ENCODE data around the gene CCDC177. TPM values are rescaled to one million over a fixed set of nuclear protein-coding genes. Genes with fewer than 3 reads are reported as not detected.

CCDC177 gene
- polyA plus RNA-seq, 1 donor (not counting 4 experiments of a cell fraction or from before 2014, with no cell fraction given), result not detected

DNA sequence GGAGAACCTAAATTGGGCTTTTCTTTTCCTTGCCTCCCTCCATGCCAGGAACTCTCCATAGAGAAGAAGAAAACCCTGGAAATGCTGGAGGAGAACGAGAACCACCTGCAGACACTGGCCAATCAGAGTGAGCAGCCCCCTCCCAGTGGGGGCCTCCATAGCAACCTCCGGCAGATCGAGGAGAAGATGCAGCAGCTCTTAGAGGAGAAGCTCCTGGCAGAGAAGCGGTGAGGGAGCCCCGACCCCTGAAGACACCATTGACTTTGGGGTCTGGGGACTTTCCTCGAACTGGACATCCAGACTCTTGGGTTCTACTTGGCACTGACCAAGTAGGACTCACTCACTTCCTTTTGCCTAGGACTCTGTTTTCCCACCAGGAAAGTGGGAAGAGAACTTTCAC is 48.8 kb downstream of the CCDC177 start:
- FAIRE-seq, result no peak
- Histone ChIP-seq H3K9ac (ENCODE audit: control insufficient read depth, extremely low read depth, insufficient read depth, low read length) (no peak overlapping the region), H3K4me3 (ENCODE audit: control insufficient read depth in 2 of 3, extremely low read depth in 1 of 3, insufficient read depth in 2 of 3, low read depth in 1 of 3, low read length in 3 of 3) (no peak overlapping the region), H3K36me3 (ENCODE audit: control insufficient read depth in 2 of 2, extremely low read depth in 1 of 2, insufficient read depth in 2 of 2, low read length in 2 of 2) (no peaks in the 10 kb centered on the region), H3K4me1 (ENCODE audit: control insufficient read depth, extremely low read depth, insufficient read depth, low read length) (no peaks in the 10 kb centered on the region), H3K27ac (ENCODE audit: control insufficient read depth, insufficient read depth, low read length) (no peak overlapping the region), H3K27me3 (ENCODE audit: control insufficient read depth, extremely low read depth, insufficient read depth, low read length) (peaks cover 11% of the 10 kb centered on the region), H3K9me3 (ENCODE audit: control insufficient read depth, low read depth, low read length) (no peaks in the 10 kb centered on the region), H4K20me1 (ENCODE audit: control insufficient read depth, extremely low read depth, insufficient read depth, low read length) (no peaks in the 10 kb centered on the region), H3K79me2 (ENCODE audit: control insufficient read depth, insufficient read depth, low read length) (no peaks in the 10 kb centered on the region), H2AFZ (ENCODE audit: control insufficient read depth, low read length) (no peak overlapping the region), H3K9me1 (ENCODE audit: control insufficient read depth, extremely low read depth, insufficient read depth, low read length) (no peaks in the 10 kb centered on the region), H3K4me2 (ENCODE audit: control insufficient read depth, extremely low read depth, insufficient read depth, low read depth, low read length) (no peak overlapping the region)
- no peak for DNase-seq (ENCODE audit: low read depth, low spot score)
- dilution Hi-C loops (cut with MboI; ENCODE audit: extremely low pct_ligation_motif_present, low sequenced_read_pairs), result no loop called here
- TF ChIP-seq, protein P1, sequence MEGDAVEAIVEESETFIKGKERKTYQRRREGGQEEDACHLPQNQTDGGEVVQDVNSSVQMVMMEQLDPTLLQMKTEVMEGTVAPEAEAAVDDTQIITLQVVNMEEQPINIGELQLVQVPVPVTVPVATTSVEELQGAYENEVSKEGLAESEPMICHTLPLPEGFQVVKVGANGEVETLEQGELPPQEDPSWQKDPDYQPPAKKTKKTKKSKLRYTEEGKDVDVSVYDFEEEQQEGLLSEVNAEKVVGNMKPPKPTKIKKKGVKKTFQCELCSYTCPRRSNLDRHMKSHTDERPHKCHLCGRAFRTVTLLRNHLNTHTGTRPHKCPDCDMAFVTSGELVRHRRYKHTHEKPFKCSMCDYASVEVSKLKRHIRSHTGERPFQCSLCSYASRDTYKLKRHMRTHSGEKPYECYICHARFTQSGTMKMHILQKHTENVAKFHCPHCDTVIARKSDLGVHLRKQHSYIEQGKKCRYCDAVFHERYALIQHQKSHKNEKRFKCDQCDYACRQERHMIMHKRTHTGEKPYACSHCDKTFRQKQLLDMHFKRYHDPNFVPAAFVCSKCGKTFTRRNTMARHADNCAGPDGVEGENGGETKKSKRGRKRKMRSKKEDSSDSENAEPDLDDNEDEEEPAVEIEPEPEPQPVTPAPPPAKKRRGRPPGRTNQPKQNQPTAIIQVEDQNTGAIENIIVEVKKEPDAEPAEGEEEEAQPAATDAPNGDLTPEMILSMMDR (optimal IDR thresholded peaks at IDR 0.05 in 1 of 3, IDR thresholded peaks at IDR 0.05 in 1 of 3, conservative IDR thresholded peaks at IDR 0.05 in 1 of 3; ENCODE audit: extremely low read depth in 1 of 3, insufficient read depth in 2 of 3, low read length in 3 of 3), result no peak
- TF ChIP-seq EZH2 (IDR thresholded peaks at IDR 0.05; ENCODE audit: low read length), result no peak

DNA sequence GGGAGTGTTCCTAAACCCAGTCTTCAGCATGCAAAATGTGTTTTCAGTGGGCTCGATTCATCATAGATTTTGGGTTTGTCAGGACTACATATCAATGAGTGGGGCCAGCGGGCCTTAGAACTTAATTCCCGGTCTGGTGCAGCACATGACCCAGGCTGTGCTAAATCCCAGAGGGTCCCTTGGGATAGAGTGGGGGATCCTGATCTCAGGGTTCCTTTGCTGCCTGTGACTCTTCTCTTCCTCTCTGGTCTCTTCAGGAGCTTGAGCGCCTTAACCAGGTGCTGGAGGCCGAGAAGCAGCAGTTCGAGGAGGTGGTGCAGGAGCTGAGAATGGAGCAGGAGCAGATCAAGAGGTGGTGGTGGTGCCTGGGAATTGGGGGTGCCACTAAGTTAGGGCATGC is 52.6 kb downstream of the CCDC177 start:
- H3K9me1 ChIP-seq (ENCODE audit: control insufficient read depth, extremely low read depth, insufficient read depth, low read length), result no peaks in the 10 kb centered on the region
- H3K9ac ChIP-seq (ENCODE audit: control insufficient read depth, extremely low read depth, insufficient read depth, low read length), result no peak overlapping the region
- no peaks in the 10 kb centered on the region for H3K36me3 ChIP-seq (ENCODE audit: control insufficient read depth in 2 of 2, extremely low read depth in 1 of 2, insufficient read depth in 2 of 2, low read length in 2 of 2)
- no peak overlapping the region for H2AFZ ChIP-seq (ENCODE audit: control insufficient read depth, low read length)
- H3K4me1 ChIP-seq (ENCODE audit: control insufficient read depth, extremely low read depth, insufficient read depth, low read length), result no peaks in the 10 kb centered on the region
- H3K27me3 ChIP-seq (ENCODE audit: control insufficient read depth, extremely low read depth, insufficient read depth, low read length), result peaks cover 11% of the 10 kb centered on the region
- H3K4me3 ChIP-seq (ENCODE audit: control insufficient read depth in 2 of 3, extremely low read depth in 1 of 3, insufficient read depth in 2 of 3, low read depth in 1 of 3, low read length in 3 of 3), result no peak overlapping the region
- H3K27ac ChIP-seq (ENCODE audit: control insufficient read depth, insufficient read depth, low read length), result no peak overlapping the region
- no peak overlapping the region for H3K4me2 ChIP-seq (ENCODE audit: control insufficient read depth, extremely low read depth, insufficient read depth, low read depth, low read length)
- no peaks in the 10 kb centered on the region for H4K20me1 ChIP-seq (ENCODE audit: control insufficient read depth, extremely low read depth, insufficient read depth, low read length)
- FAIRE-seq (no peak), DNase-seq (ENCODE audit: low read depth, low spot score) (no peak)
- no peaks in the 10 kb centered on the region for H3K9me3 ChIP-seq (ENCODE audit: control insufficient read depth, low read depth, low read length)
- no peak for TF ChIP-seq EZH2 (IDR thresholded peaks at IDR 0.05; ENCODE audit: low read length)
- TF ChIP-seq, protein P1 (optimal IDR thresholded peaks at IDR 0.05 in 1 of 3, IDR thresholded peaks at IDR 0.05 in 1 of 3, conservative IDR thresholded peaks at IDR 0.05 in 1 of 3; ENCODE audit: extremely low read depth in 1 of 3, insufficient read depth in 2 of 3, low read length in 3 of 3), result no peak
- H3K79me2 ChIP-seq (ENCODE audit: control insufficient read depth, insufficient read depth, low read length), result no peaks in the 10 kb centered on the region
- dilution Hi-C loops (cut with MboI; ENCODE audit: extremely low pct_ligation_motif_present, low sequenced_read_pairs), result no loop called here

Other genes starting within 250 kb of the CCDC177 start
- 124 to 256 TPM (median 159 TPM) in 3 replicates for gene ERH, start 176.6 kb downstream of the CCDC177 start, polyA plus RNA-seq
- gene SLC39A9, start 176.2 kb downstream of the CCDC177 start, polyA plus RNA-seq, result 58.8 to 75.2 TPM (median 70.3 TPM) in 3 replicates
- gene PLEKHD1, start 90.1 kb downstream of the CCDC177 start, polyA plus RNA-seq, result 0.01 TPM in 2 of 3 replicates, not detected in the other
- 10.5 to 12.8 TPM (median 12.0 TPM) in 3 replicates for gene SUSD6, start 36.7 kb upstream of the CCDC177 start, polyA plus RNA-seq
- gene SRSF5, start 192.3 kb upstream of the CCDC177 start, polyA plus RNA-seq, result 189 to 308 TPM (median 292 TPM) in 3 replicates
- not detected in 3 replicates for gene SLC10A1, start 222.4 kb upstream of the CCDC177 start, polyA plus RNA-seq

Measured in keratinocyte (primary cell).